GM19455 (cell line): ENCODE measurements around the gene SEMA3F.

Source experiments
- ATAC-seq: cut with Tn5 transposase; IDR thresholded peaks from one replicate; pipeline ENCODE4 v1.9.1; 2021; ENCODE audit not compliant: unreplicated experiment

Gene SEMA3F

GRCh38 chr3:50154840-50155490, at the start of gene SEMA3F:
Gene SEMA3F (plus strand): TSS chr3:50155324. CDS start chr3:50159623, 4,299 bp downstream.
- ATAC-seq = peak; percentile 74

- no peak for ATAC-seq
Observed at GRCh38 chr3:50111757-50112156, 43.4 kb upstream of the SEMA3F start.

- no peak for ATAC-seq
Observed at GRCh38 chr3:50112462-50112861, 42.7 kb upstream of the SEMA3F start.

- no peak for ATAC-seq
Observed at GRCh38 chr3:50117120-50117519, 38.0 kb upstream of the SEMA3F start.

- no peak for ATAC-seq
Observed at GRCh38 chr3:50118237-50118636, 36.9 kb upstream of the SEMA3F start.

GRCh38 chr3:50119786-50120185, 35.3 kb upstream of the SEMA3F start:
- ATAC-seq = no peak

GRCh38 chr3:50120364-50121071, 34.6 kb upstream of the SEMA3F start:
- ATAC-seq = no peak

GRCh38 chr3:50121072-50122032, 33.8 kb upstream of the SEMA3F start:
- ATAC-seq = peak; percentile 61

- ATAC-seq = no peak
Observed at GRCh38 chr3:50122071-50122470, 33.1 kb upstream of the SEMA3F start.

- no peak for ATAC-seq
Observed at GRCh38 chr3:50122661-50123391, 32.3 kb upstream of the SEMA3F start.

- ATAC-seq = no peak
Observed at GRCh38 chr3:50123394-50124051, 31.6 kb upstream of the SEMA3F start.

GRCh38 chr3:50124052-50124799, 30.9 kb upstream of the SEMA3F start:
- no peak for ATAC-seq

GRCh38 chr3:50124800-50125178, 30.3 kb upstream of the SEMA3F start:
- no peak for ATAC-seq

- no peak for ATAC-seq
Observed at GRCh38 chr3:50125541-50126286, 29.4 kb upstream of the SEMA3F start.

- no peak for ATAC-seq
Observed at GRCh38 chr3:50126287-50127211, 28.6 kb upstream of the SEMA3F start.

- ATAC-seq = no peak
Observed at GRCh38 chr3:50127251-50127691, 27.9 kb upstream of the SEMA3F start.

GRCh38 chr3:50128001-50128400, 27.1 kb upstream of the SEMA3F start:
- ATAC-seq = no peak

GRCh38 chr3:50130436-50130835, 24.7 kb upstream of the SEMA3F start:
- no peak for ATAC-seq
